Neural cell (in vitro differentiated cells): ENCODE measurements around the gene CACNA1A. TPM values are rescaled to one million over a fixed set of nuclear protein-coding genes. Genes with fewer than 3 reads are reported as not detected.

Source experiments
- H2AFZ ChIP-seq: fragments of 200-600, 300-800 bp; sonication (generic), shearing (Covaris generic); 2 replicates; pipeline ENCODE4 v1.6.0; 2014; ENCODE audit warnings: low read depth, mild to moderate bottlenecking, antibody characterized with exemption, low read length, moderate library complexity
- H3F3A ChIP-seq: fragments of 200-600 bp; shearing (Covaris generic); 2 replicates; pipeline ENCODE4 v1.6.1; 2016; ENCODE audit warnings: mild to moderate bottlenecking, moderate library complexity, mixed read lengths, antibody characterized with exemption, low read length; ENCODE audit not compliant: insufficient read depth, poor library complexity, severe bottlenecking
- H3K27ac ChIP-seq: fragments of 200-600, 300-800 bp; sonication (generic), shearing (Covaris generic); 2 replicates; pipeline ENCODE4 v1.5.1; 2014; ENCODE audit warnings: mild to moderate bottlenecking, low read length, moderate library complexity
- H3K27me3 ChIP-seq: fragments of 300-800, 200-600 bp; sonication (generic), shearing (Covaris generic); 2 replicates; pipeline ENCODE4 v1.6.0; 2014; ENCODE audit warnings: mild to moderate bottlenecking, low read depth, low read length, moderate library complexity; ENCODE audit not compliant: insufficient read depth
- H3K36me3 ChIP-seq: fragments of 300-800, 200-600 bp; sonication (generic), shearing (Covaris generic); 2 replicates; pipeline ENCODE4 v1.5.1; 2014; ENCODE audit warnings: mild to moderate bottlenecking, antibody characterized with exemption, low read length, moderate library complexity; ENCODE audit not compliant: insufficient read depth
- H3K4me2 ChIP-seq: fragments of 300-800, 200-600 bp; sonication (generic), shearing (Covaris generic); 2 replicates; pipeline ENCODE4 v1.6.0; 2014; ENCODE audit warnings: mild to moderate bottlenecking, low read length
- H3K4me3 ChIP-seq: fragments of 300-800, 200-600 bp; sonication (generic), shearing (Covaris generic); 2 replicates; pipeline ENCODE4 v1.5.1; 2014; ENCODE audit warnings: mild to moderate bottlenecking, low read length, moderate library complexity
- H3K79me2 ChIP-seq: fragments of 200-600 bp; shearing (Covaris generic); replicated peaks from 2 replicates; pipeline ENCODE4 v1.6.0; 2014; ENCODE audit warnings: mild to moderate bottlenecking, low read length, moderate library complexity; ENCODE audit not compliant: insufficient read depth
- H3K9ac ChIP-seq: fragments of 300-800, 200-600 bp; sonication (generic), shearing (Covaris generic); 2 replicates; pipeline ENCODE4 v1.6.1; 2016; ENCODE audit warnings: mild to moderate bottlenecking, low read length, mixed read lengths
- H3K9me2 ChIP-seq: fragments of 200-600 bp; shearing (Covaris generic); 2 replicates; pipeline ENCODE4 v1.6.1; 2016; ENCODE audit warnings: mild to moderate bottlenecking, low read length, mixed read lengths; ENCODE audit not compliant: insufficient read depth
- H3K9me3 ChIP-seq: fragments of 200-600, 300-800 bp; sonication (generic), shearing (Covaris generic); 2 replicates; pipeline ENCODE4 v1.6.1; 2016; ENCODE audit warnings: mild to moderate bottlenecking, mixed run types, low read length, moderate library complexity, mixed read lengths
- H4K20me1 ChIP-seq: fragments of 200-600 bp; shearing (Covaris generic); 2 replicates; pipeline ENCODE4 v1.6.1; 2016; ENCODE audit warnings: mild to moderate bottlenecking, mixed run types; ENCODE audit not compliant: insufficient read depth
- EP300 ChIP-seq: fragments of 450-650 bp; conservative IDR thresholded peaks from 2 replicates; pipeline ENCODE4 v1.6.1; 2014; ENCODE audit warnings: antibody characterized with exemption, mild to moderate bottlenecking, moderate library complexity; ENCODE audit not compliant: poor library complexity, severe bottlenecking
- EZH2 ChIP-seq: fragments of 200-600, 300-800 bp; shearing (Covaris generic), sonication (generic); IDR thresholded peaks from 2 replicates; pipeline ENCODE4 v1.6.1; 2014; ENCODE audit warnings: antibody characterized with exemption, low read length, borderline replicate concordance, mild to moderate bottlenecking; ENCODE audit not compliant: insufficient read depth, poor library complexity, severe bottlenecking
- MXI1 ChIP-seq: fragments of 450-650 bp; conservative IDR thresholded peaks from 2 replicates; pipeline ENCODE4 v1.6.1; 2014; ENCODE audit warnings: antibody characterized with exemption, mild to moderate bottlenecking; ENCODE audit not compliant: poor library complexity, severe bottlenecking
- POLR2AphosphoS5 ChIP-seq: IDR thresholded peaks from 2 replicates; pipeline ENCODE4 v1.6.1; 2012
- RAD21 ChIP-seq: fragments of 450-650 bp; conservative IDR thresholded peaks from 2 replicates; pipeline ENCODE4 v1.6.1; 2014; ENCODE audit warnings: antibody characterized with exemption, mild to moderate bottlenecking, moderate library complexity
- SMC3 ChIP-seq: fragments of 450-650 bp; conservative IDR thresholded peaks from 2 replicates; pipeline ENCODE4 v1.6.1; 2014; ENCODE audit warnings: antibody characterized with exemption, mild to moderate bottlenecking, moderate library complexity; ENCODE audit not compliant: poor library complexity
- TAF1 ChIP-seq: IDR thresholded peaks from 2 replicates; pipeline ENCODE4 v1.6.1; 2012; ENCODE audit warnings: low read depth
- polyA plus RNA-seq: library from polyadenylated mRNA; depleted of rRNA; stranded (reverse); fragments of >200 nt; gene quantifications from 2 replicates; pipeline ENCODE4 v1.2.3, GENCODE V29; 2014
- TF ChIP-seq, protein P1 (sequence below): fragments of 450-650 bp; IDR thresholded peaks from 2 replicates; pipeline ENCODE4 v1.5.1; 2014; ENCODE audit warnings: antibody characterized with exemption, mild to moderate bottlenecking, moderate library complexity; ENCODE audit not compliant: poor library complexity, severe bottlenecking
- TF ChIP-seq, protein P2 (sequence below): IDR thresholded peaks from 2 replicates; pipeline ENCODE4 v1.6.1; 2012; ENCODE audit warnings: borderline replicate concordance

Gene CACNA1A
- polyA plus RNA-seq, 1 donor from 2014 or later = 6.9 TPM

DNA sequence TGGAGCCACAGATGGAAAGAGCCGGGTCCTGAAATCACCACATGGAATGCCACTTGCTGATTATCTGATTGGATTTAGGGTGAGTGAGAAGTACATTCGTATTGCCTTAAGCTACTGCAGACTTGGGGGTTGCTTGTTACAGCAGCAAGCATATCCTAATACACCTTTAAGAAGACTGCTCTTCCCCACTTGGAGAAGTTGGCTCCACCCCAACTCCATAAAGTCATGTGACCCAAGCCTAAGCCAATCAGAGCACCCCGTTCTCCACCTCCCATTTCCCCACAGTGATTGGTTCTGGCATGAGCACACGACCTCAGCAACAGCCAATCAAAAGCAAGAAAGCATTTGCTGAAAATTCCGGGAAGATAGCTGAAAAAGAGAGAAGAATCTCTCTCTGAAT lies 23.1 kb downstream of the CACNA1A start:
- no peaks in the 10 kb centered on the region for H3K9me2 ChIP-seq
- H3K9ac ChIP-seq = no peak overlapping the region
- no peak overlapping the region for H2AFZ ChIP-seq
- peaks cover 3% of the 10 kb centered on the region for H3K9me3 ChIP-seq
- H3K27me3 ChIP-seq = no peaks in the 10 kb centered on the region
- no peaks in the 10 kb centered on the region for H3K79me2 ChIP-seq
- H3K36me3 ChIP-seq = no peaks in the 10 kb centered on the region
- no peaks in the 10 kb centered on the region for H4K20me1 ChIP-seq
- H3K27ac ChIP-seq = no peak overlapping the region
- no peaks in the 10 kb centered on the region for H3F3A ChIP-seq
- H3K4me2 ChIP-seq = no peak overlapping the region
- TF ChIP-seq MXI1 = no peak
- no peak overlapping the region for H3K4me3 ChIP-seq

DNA sequence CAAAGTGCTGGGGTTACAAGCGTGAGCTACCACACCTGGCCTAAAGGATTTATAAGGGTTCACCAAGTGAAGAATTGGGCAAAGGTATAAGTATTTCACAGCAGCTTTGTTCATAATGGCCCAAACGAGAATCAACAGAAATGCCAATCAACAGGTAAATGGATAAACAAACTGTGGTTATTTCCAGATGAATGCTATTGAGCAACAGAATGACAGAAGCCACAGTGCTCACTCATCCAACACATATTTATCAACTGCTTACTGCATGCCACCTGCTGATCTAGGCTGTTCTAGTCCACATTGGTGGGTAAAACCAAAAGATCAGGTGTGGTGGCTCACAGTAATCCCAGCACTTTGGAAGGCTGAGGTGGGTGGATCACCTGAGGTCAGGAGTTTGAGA lies 27.7 kb downstream of the CACNA1A start:
- Histone ChIP-seq H3K27me3 (no peaks in the 10 kb centered on the region), H3K4me3 (no peak overlapping the region), H3K9me2 (no peaks in the 10 kb centered on the region), H3K9me3 (peaks cover 3% of the 10 kb centered on the region), H2AFZ (no peak overlapping the region), H4K20me1 (no peaks in the 10 kb centered on the region), H3K4me2 (no peak overlapping the region), H3F3A (no peaks in the 10 kb centered on the region), H3K9ac (no peak overlapping the region), H3K79me2 (no peaks in the 10 kb centered on the region), H3K27ac (no peak overlapping the region), H3K36me3 (no peaks in the 10 kb centered on the region)
- TF ChIP-seq EZH2 = no peak
- TF ChIP-seq, protein P1, sequence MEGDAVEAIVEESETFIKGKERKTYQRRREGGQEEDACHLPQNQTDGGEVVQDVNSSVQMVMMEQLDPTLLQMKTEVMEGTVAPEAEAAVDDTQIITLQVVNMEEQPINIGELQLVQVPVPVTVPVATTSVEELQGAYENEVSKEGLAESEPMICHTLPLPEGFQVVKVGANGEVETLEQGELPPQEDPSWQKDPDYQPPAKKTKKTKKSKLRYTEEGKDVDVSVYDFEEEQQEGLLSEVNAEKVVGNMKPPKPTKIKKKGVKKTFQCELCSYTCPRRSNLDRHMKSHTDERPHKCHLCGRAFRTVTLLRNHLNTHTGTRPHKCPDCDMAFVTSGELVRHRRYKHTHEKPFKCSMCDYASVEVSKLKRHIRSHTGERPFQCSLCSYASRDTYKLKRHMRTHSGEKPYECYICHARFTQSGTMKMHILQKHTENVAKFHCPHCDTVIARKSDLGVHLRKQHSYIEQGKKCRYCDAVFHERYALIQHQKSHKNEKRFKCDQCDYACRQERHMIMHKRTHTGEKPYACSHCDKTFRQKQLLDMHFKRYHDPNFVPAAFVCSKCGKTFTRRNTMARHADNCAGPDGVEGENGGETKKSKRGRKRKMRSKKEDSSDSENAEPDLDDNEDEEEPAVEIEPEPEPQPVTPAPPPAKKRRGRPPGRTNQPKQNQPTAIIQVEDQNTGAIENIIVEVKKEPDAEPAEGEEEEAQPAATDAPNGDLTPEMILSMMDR = no peak
- TF ChIP-seq EP300 = no peak
- no peak for TF ChIP-seq MXI1
- TF ChIP-seq POLR2AphosphoS5 = no peak
- TF ChIP-seq TAF1 = no peak
- TF ChIP-seq, protein P2, sequence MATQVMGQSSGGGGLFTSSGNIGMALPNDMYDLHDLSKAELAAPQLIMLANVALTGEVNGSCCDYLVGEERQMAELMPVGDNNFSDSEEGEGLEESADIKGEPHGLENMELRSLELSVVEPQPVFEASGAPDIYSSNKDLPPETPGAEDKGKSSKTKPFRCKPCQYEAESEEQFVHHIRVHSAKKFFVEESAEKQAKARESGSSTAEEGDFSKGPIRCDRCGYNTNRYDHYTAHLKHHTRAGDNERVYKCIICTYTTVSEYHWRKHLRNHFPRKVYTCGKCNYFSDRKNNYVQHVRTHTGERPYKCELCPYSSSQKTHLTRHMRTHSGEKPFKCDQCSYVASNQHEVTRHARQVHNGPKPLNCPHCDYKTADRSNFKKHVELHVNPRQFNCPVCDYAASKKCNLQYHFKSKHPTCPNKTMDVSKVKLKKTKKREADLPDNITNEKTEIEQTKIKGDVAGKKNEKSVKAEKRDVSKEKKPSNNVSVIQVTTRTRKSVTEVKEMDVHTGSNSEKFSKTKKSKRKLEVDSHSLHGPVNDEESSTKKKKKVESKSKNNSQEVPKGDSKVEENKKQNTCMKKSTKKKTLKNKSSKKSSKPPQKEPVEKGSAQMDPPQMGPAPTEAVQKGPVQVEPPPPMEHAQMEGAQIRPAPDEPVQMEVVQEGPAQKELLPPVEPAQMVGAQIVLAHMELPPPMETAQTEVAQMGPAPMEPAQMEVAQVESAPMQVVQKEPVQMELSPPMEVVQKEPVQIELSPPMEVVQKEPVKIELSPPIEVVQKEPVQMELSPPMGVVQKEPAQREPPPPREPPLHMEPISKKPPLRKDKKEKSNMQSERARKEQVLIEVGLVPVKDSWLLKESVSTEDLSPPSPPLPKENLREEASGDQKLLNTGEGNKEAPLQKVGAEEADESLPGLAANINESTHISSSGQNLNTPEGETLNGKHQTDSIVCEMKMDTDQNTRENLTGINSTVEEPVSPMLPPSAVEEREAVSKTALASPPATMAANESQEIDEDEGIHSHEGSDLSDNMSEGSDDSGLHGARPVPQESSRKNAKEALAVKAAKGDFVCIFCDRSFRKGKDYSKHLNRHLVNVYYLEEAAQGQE = no peak
- TF ChIP-seq SMC3 = no peak
- no peak for TF ChIP-seq RAD21

DNA sequence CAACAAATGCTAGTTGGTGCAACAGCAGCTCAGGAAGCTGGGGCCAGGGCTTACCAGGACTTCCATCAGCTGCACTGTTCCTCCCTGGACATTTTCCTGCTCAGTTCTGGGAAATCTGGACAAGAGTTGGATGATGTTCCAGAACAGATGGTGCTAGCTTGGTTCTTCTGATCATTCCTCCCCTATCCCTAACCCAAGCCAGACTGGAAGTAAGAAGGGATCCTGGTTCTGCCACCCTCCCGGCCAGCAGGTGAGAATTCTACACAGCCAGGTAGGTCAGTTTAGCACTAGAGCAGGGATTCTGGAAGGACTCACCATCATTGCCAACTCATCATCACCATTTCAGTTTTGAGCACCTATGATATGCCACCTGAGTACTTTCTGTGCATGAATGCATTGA lies 30.2 kb downstream of the CACNA1A start:
- H3K79me2 ChIP-seq = no peaks in the 10 kb centered on the region
- no peak overlapping the region for H3K4me2 ChIP-seq
- TF ChIP-seq TAF1 = no peak
- no peak for TF ChIP-seq RAD21
- TF ChIP-seq EZH2 = no peak
- no peak for TF ChIP-seq EP300
- no peak overlapping the region for H3K4me3 ChIP-seq
- H3K27me3 ChIP-seq = no peaks in the 10 kb centered on the region
- no peak overlapping the region for H3K9ac ChIP-seq
- H3K27ac ChIP-seq = no peak overlapping the region
- H2AFZ ChIP-seq = no peak overlapping the region
- H3K9me3 ChIP-seq = no peaks in the 10 kb centered on the region
- H3F3A ChIP-seq = no peaks in the 10 kb centered on the region
- H3K36me3 ChIP-seq = no peaks in the 10 kb centered on the region
- no peaks in the 10 kb centered on the region for H3K9me2 ChIP-seq
- no peaks in the 10 kb centered on the region for H4K20me1 ChIP-seq
